Measurements from ENCODE around the gene PKDREJ.

- no peak for TF ChIP-seq POLR2A (IDR thresholded peaks at IDR 0.05; ENCODE audit: low read length)
- no peak for TF ChIP-seq GATA1 (IDR thresholded peaks at IDR 0.05; ENCODE audit: low read depth, low read length)
These were observed 33.4 kb downstream of the PKDREJ start for GRCh38 chr22:46229701-46230100.
